Lung (tissue), 12 donors: ENCODE data around the gene ACYP2. TPM values are rescaled to one million over a fixed set of nuclear protein-coding genes. Genes with fewer than 3 reads are reported as not detected.

Source experiments
- ATAC-seq: fragments of 200-7000 bp; cut with Tn5 transposase; one replicate; pipeline ENCODE4 v1.9.1; 2020; ENCODE audit warnings: moderate number of reproducible peaks; ENCODE audit not compliant: insufficient read depth, low FRiP score
- DNase-seq, 3 donors: peaks; one replicate each; pipeline ENCODE4 v3.0.0-alpha.2; 2013 to 2017
- H3K27ac ChIP-seq, 2 donors: one replicate each; pipeline ENCODE4 v1.5.1; 2013; ENCODE audit warnings: mild to moderate bottlenecking in 2 of 2, moderate library complexity in 2 of 2, control low read depth in 1 of 2, inconsistent platforms in 1 of 2, low read depth in 1 of 2, low read length in 1 of 2
- H3K27me3 ChIP-seq, 3 donors: one replicate each; pipeline ENCODE4 v1.5.1; 2013; ENCODE audit warnings: low read length in 2 of 3; ENCODE audit not compliant: control insufficient read depth in 3 of 3, insufficient read depth in 3 of 3
- H3K36me3 ChIP-seq, 4 donors: one replicate each; pipeline ENCODE4 v1.5.1; 2013; ENCODE audit warnings: low read length in 4 of 4, mild to moderate bottlenecking in 1 of 4, moderate library complexity in 1 of 4; ENCODE audit not compliant: control insufficient read depth in 4 of 4, insufficient read depth in 4 of 4
- H3K4me1 ChIP-seq, 5 donors: one replicate each; pipeline ENCODE4 v1.5.1; 2013; ENCODE audit warnings: low read length in 5 of 5, mild to moderate bottlenecking in 2 of 5, moderate library complexity in 1 of 5; ENCODE audit not compliant: control insufficient read depth in 5 of 5, insufficient read depth in 5 of 5
- H3K4me3 ChIP-seq: one replicate; pipeline ENCODE4 v1.5.1; 2013; ENCODE audit warnings: mild to moderate bottlenecking, control low read depth, moderate library complexity
- H3K9ac ChIP-seq, 2 donors: one replicate each; pipeline ENCODE4 v1.5.1; 2013; ENCODE audit warnings: low read length in 2 of 2, control low read depth in 1 of 2; ENCODE audit not compliant: insufficient read depth in 1 of 2
- H3K9me3 ChIP-seq, 4 donors: one replicate each; pipeline ENCODE4 v1.5.1; 2013; ENCODE audit warnings: low read length in 3 of 4, mild to moderate bottlenecking in 1 of 4, moderate library complexity in 1 of 4; ENCODE audit not compliant: control insufficient read depth in 4 of 4, insufficient read depth in 3 of 4
- CTCF ChIP-seq: IDR thresholded peaks from 2 replicates; pipeline ENCODE4 v1.5.1; 2012; ENCODE audit warnings: mild to moderate bottlenecking; ENCODE audit errors: control extremely low read depth, extremely low read depth
- WGBS, 2 donors: extraction: QIAGEN DNeasy Blood & Tissue Kit; methylation state at CpG; one replicate each; pipeline ENCODE4 v1.1.7; 2013; 5-methylcytosine and 5-hydroxymethylcytosine counted together
- polyA plus RNA-seq, 2 donors: library from polyadenylated mRNA; stranded (reverse); fragments of 200-250 nt; gene quantifications; one replicate each; pipeline ENCODE4 v1.2.1, GENCODE V29; 2013
- total RNA-seq, 2 donors: library from RNA; depleted of rRNA in 1 of 2; stranded (reverse); fragments of >200 nt in 1 of 2; gene quantifications; one replicate each; pipeline ENCODE4 v1.2.1, GENCODE V29; 2014 to 2021
- donor health status: control.
- donor health status: control.
- donor health status: Bipolar disorder and iron deficiency.
- donor health status: healthy.
- donor health status: DM: yes; HTN: yes; CAD: no.

ACYP2 gene
- total and polyA plus RNA-seq, 4 donors: 13.2 to 23.7 (median 18.0) TPM

DNA sequence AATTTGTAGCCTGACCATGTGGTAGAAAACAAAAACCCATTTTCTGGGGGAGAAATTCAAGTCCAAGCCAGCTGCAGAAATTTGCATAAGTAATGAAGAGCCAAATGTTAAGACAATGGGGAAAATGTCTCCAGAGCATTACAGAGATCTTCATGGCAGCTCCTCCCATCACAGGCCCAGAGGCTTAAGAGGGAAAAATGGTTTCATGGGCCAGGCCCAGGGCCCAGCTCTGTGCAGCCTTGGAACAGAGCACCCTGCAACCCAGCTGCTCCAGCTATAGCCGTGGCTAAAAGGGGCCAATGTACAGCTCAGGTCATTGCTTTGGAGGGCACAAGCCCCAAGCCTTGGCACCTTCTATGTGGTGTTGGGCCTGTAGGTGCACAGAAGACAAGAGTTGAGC is 209.7 kb downstream of the ACYP2 start:
- TF ChIP-seq CTCF: no peak

GRCh38 chr2:54329482-54330161 is 214.2 kb downstream of the ACYP2 start:
- 40 to 66% methylated on average over 5 of the region's 5 CpGs for WGBS, 2 donors
- peak overlapping the region; percentile 94 to 95 for H3K27ac ChIP-seq
- no peak for ATAC-seq
- H3K4me3 ChIP-seq: peak overlapping the region; percentile 49
- peaks cover 3 to 21% (median 11%) of the 10 kb centered on the region in 5 donors for H3K4me1 ChIP-seq
- H3K36me3 ChIP-seq: no peaks in the 10 kb centered on the region
- no peak for TF ChIP-seq CTCF
- H3K9ac ChIP-seq: peak overlapping the region in 1 of 2 donors; percentile 87
- peaks cover 0 to 6% (median 0%) of the 10 kb centered on the region in 4 donors for H3K9me3 ChIP-seq
- peak in 2 of 3 donors; percentile 83 to 85 for DNase-seq
- H3K27me3 ChIP-seq: no peaks in the 10 kb centered on the region

More for the DNA sequence above, 209.7 kb downstream of the ACYP2 start:
- DNase-seq (no peak), ATAC-seq (no peak)
- Histone ChIP-seq H3K27ac (no peak overlapping the region), H3K27me3 (no peaks in the 10 kb centered on the region), H3K36me3 (no peaks in the 10 kb centered on the region), H3K4me3 (no peak overlapping the region), H3K9ac (no peak overlapping the region), H3K4me1 (peaks cover 0 to 17% (median 7%) of the 10 kb centered on the region in 5 donors), H3K9me3 (peaks cover 0 to 6% (median 0%) of the 10 kb centered on the region in 4 donors)
- WGBS, 2 donors: 97 to 100% methylated on average over 1 of the region's 1 CpG

DNA sequence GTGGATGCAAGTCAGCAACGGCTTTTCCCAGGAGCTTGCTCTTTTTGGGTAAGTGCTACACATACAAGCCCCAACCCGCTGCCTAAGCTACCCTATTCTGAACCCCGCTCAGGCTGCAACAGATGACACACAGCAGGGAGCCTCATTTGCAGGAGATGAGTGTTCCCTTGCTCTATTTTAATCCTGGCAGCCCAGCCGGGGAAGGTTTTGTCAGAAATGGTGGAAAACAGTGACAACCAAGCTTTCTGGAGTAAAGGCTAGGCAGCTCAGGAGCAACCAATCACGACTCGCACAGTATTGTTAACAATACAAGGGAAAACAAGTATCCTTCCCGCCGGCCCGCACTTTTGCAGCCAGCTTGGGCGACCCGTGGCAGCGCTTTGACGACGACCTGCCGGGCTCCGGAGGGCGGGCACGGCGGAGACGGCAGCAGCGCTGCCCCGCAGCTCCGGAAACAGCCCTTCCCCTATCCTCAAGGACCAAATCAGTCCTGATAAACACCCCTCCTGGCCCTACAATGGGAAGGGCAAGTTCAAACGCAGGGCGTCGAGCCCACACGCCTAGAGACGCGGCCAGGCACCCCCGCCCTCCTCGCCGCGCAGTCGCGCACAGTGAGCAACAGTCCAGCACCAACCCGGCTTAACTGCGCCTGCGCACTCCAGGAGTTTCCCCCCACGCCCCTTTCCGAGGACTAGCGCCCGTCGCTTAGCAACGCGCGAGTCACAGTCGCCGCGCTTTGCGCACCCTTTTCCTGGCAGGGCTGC is 214.9 kb downstream of the ACYP2 start:
- Histone ChIP-seq H3K36me3 (no peaks in the 10 kb centered on the region), H3K9ac (peak overlapping the region; percentile 42 to 93), H3K27ac (peak overlapping the region; percentile 94 to 95), H3K4me3 (peak overlapping the region; percentile 49), H3K4me1 (peaks cover 3 to 21% (median 11%) of the 10 kb centered on the region in 5 donors), H3K27me3 (no peaks in the 10 kb centered on the region), H3K9me3 (peaks cover 0 to 3% (median 0%) of the 10 kb centered on the region in 4 donors)
- no peak for TF ChIP-seq CTCF
- DNase-seq (peak; percentile 98 to 99 (median 99)), ATAC-seq (peak; percentile 99)
- WGBS, 2 donors: 2 to 3% methylated on average over 50 of the region's 50 CpGs
